Karpas-422 (cell line): ENCODE data around the gene RPL31. TPM values are rescaled to one million over a fixed set of nuclear protein-coding genes. Genes with fewer than 3 reads are reported as not detected.
"Not testable (repeated sequence)": the region's sequence is repeated elsewhere in the genome, so short reads cannot be mapped to it uniquely, and the experiment has no call there.

Experiments used
- DNase-seq: peaks from one replicate; pipeline ENCODE4 v3.0.0-alpha.2; 2015
- H2AFZ ChIP-seq: fragments of 200-600 bp; sonication (generic); 2 replicates; pipeline ENCODE4 v1.6.1; 2014; ENCODE audit warnings: antibody characterized with exemption, low read length, mixed read lengths
- H3K27ac ChIP-seq: fragments of 200-600 bp; sonication (generic); 2 replicates; pipeline ENCODE4 v1.5.1; 2014; ENCODE audit warnings: mild to moderate bottlenecking, low read length, moderate library complexity
- H3K27me3 ChIP-seq: fragments of 200-600 bp; sonication (generic); 2 replicates; pipeline ENCODE4 v1.6.1; 2014; ENCODE audit warnings: low read length, mixed read lengths
- H3K36me3 ChIP-seq: fragments of 200-600 bp; sonication (generic); 2 replicates; pipeline ENCODE4 v1.6.1; 2014; ENCODE audit warnings: low read length, mixed read lengths; ENCODE audit not compliant: insufficient read depth
- H3K4me1 ChIP-seq: fragments of 200-600 bp; sonication (generic); 2 replicates; pipeline ENCODE4 v1.6.1; 2014; ENCODE audit warnings: mild to moderate bottlenecking, low read length, mixed read lengths
- H3K4me2 ChIP-seq: fragments of 200-600 bp; sonication (generic); 2 replicates; pipeline ENCODE4 v1.6.1; 2014; ENCODE audit warnings: low read length, low read depth, mild to moderate bottlenecking; ENCODE audit not compliant: poor library complexity, severe bottlenecking
- H3K4me3 ChIP-seq: fragments of 200-600 bp; sonication (generic); 2 replicates; pipeline ENCODE4 v1.5.1; 2014; ENCODE audit warnings: mild to moderate bottlenecking, antibody characterized with exemption, low read length, mixed read lengths
- H3K79me2 ChIP-seq: fragments of 200-600 bp; sonication (generic); 2 replicates; pipeline ENCODE4 v1.6.1; 2014; ENCODE audit warnings: mild to moderate bottlenecking, low read length, mixed read lengths
- H3K9ac ChIP-seq: fragments of 200-600 bp; sonication (generic); 2 replicates; pipeline ENCODE4 v1.6.0; 2014; ENCODE audit warnings: low read length
- H3K9me2 ChIP-seq: fragments of 200-600 bp; sonication (generic), shearing (Covaris generic); replicated peaks from 2 replicates; pipeline ENCODE4 v1.6.0; 2014; ENCODE audit warnings: mild to moderate bottlenecking, low read length, moderate library complexity; ENCODE audit not compliant: insufficient read depth
- H3K9me3 ChIP-seq: fragments of 300-700, 200-600 bp; sonication (generic); 2 replicates; pipeline ENCODE4 v1.6.1; 2014; ENCODE audit warnings: low read length, mixed read lengths
- H4K20me1 ChIP-seq: fragments of 200-600 bp; sonication (generic); 2 replicates; pipeline ENCODE4 v1.6.1; 2014; ENCODE audit warnings: mild to moderate bottlenecking, antibody characterized with exemption, low read length, low read depth; ENCODE audit not compliant: insufficient read depth
- total RNA-seq: library from RNA; depleted of rRNA; stranded (reverse); fragments of >200 nt; shearing (Covaris generic); gene quantifications from 2 replicates; pipeline ENCODE4 v1.2.3, GENCODE V29; 2014; ENCODE audit warnings: low replicate concordance

Gene RPL31
- total RNA-seq, 1 experiment from 2014 or later = 1,797 TPM

DNA sequence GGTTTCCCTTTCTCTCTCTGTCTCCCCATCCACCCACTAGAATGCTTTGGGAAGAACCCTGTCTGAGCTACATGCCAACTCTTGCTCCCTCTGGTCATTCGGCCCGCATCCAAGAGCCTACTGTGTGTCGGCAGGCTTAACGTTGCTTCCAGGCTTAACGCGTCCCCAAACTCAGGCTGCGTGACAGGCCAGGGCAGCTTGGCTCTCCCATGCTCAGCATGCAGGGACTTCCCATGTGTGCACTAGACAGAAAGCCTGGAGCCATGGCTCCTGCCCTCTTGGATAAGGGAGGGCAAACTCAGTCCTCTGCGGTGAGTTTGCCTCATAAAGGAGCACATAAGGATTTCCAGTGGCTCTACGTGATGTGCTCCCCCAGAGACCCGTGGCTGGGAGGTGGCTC is 43.2 kb downstream of the RPL31 start:
- Histone ChIP-seq H3K4me2 (no peak overlapping the region), H3K9me2 (no peaks in the 10 kb centered on the region), H3K36me3 (no peaks in the 10 kb centered on the region), H2AFZ (no peak overlapping the region), H3K79me2 (no peaks in the 10 kb centered on the region), H3K27me3 (no peaks in the 10 kb centered on the region), H3K9me3 (no peaks in the 10 kb centered on the region), H3K27ac (no peak overlapping the region), H3K4me3 (no peak overlapping the region), H3K9ac (no peak overlapping the region), H4K20me1 (no peaks in the 10 kb centered on the region), H3K4me1 (no peaks in the 10 kb centered on the region)
- no peak for DNase-seq

DNA sequence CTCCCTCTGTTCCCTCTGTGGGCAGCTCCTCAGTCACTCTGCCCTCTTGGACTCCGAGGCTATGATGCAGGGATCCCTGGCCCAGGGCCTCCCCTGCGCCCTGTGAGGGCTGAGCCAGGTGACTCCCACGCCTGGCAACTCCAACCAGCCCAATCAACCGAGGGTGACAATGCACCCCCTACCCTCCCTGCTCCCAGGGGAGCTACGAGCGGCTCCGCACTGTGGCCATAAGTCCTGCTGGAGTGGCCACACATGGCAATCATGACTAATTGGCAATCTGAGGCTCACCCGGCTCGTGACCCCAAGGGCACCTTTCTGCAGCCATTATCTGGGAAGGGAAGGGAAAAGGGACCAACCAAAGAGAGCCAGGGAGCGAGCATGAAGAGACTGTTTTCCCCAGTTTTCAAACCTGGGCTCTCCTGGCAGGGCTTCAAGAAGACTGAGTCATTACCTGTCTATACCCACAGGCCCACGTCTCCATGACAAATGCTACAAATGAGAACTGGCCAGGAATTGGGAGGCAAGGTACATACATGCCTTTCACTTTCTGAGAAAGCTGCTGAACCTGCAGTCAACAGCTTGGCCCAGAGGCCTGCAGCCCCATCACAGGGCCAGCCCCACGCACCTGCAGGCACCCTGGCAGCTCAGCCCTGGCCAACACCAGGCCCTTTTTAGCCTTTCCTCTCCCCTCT is 45.1 kb downstream of the RPL31 start:
- Histone ChIP-seq H3K9me3 (no peaks in the 10 kb centered on the region), H3K27ac (no peak overlapping the region), H3K36me3 (no peaks in the 10 kb centered on the region), H3K79me2 (no peaks in the 10 kb centered on the region), H3K4me2 (no peak overlapping the region), H3K27me3 (0 out of 2 replicates have a peak, but pooled peaks cover 2% of the 10 kb centered on the region), H3K4me3 (no peak overlapping the region), H3K9ac (no peak overlapping the region), H3K4me1 (no peaks in the 10 kb centered on the region), H3K9me2 (no peaks in the 10 kb centered on the region), H4K20me1 (no peaks in the 10 kb centered on the region), H2AFZ (no peak overlapping the region)
- no peak for DNase-seq

DNA sequence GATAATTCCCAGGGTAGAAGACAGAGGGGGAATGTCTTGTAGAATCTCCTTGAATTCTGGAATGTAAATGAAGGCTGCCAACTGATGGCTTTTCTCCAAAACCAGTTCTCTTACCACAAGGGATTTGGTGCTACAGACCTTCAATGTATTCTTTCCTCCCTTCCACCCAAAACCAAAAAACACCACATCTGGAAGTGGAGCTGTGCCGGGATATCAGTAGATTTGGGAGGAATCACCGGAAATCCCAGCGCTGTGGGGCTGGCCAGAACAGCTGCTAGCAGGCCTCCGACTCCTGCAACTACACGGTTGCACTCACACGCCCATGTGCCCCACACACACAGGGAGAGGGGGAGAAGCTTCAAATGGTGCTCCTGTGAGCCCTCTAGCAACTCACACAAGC is 45.7 kb downstream of the RPL31 start:
- Histone ChIP-seq H3K9me2 (no peaks in the 10 kb centered on the region), H3K27me3 (0 out of 2 replicates have a peak, but pooled peaks cover 2% of the 10 kb centered on the region), H3K9ac (no peak overlapping the region), H4K20me1 (no peaks in the 10 kb centered on the region), H3K4me2 (no peak overlapping the region), H3K27ac (no peak overlapping the region), H3K36me3 (no peaks in the 10 kb centered on the region), H3K4me1 (no peaks in the 10 kb centered on the region), H2AFZ (no peak overlapping the region), H3K9me3 (no peaks in the 10 kb centered on the region), H3K4me3 (no peak overlapping the region), H3K79me2 (no peaks in the 10 kb centered on the region)
- no peak for DNase-seq

DNA sequence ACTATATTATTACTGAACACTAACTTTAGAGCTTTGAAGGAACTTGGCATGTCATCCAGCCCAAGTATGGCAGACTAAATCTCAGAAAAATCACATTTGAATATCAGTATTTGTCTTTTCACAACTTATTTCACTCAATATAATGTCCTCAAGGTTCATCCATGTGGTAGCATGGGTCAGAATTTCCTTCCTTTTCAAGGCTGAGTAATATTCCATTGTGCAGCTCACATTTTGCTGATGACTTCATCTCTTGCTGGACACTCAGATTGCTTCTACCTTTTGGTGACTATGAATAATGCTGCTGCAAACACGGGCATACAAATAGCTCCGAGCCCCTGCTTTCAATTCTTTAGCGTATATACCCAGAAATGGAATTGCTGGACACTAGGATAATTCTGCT is 46.7 kb downstream of the RPL31 start:
- Histone ChIP-seq H3K9me3 (no peaks in the 10 kb centered on the region), H3K79me2 (no peaks in the 10 kb centered on the region), H3K4me3 (no peak overlapping the region), H3K4me2 (no peak overlapping the region), H3K27ac (no peak overlapping the region), H3K9me2 (no peaks in the 10 kb centered on the region), H4K20me1 (no peaks in the 10 kb centered on the region), H3K4me1 (no peaks in the 10 kb centered on the region), H2AFZ (no peak overlapping the region), H3K27me3 (0 out of 2 replicates have a peak, but pooled peaks cover 2% of the 10 kb centered on the region), H3K9ac (no peak overlapping the region), H3K36me3 (no peaks in the 10 kb centered on the region)
- DNase-seq = no peak

DNA sequence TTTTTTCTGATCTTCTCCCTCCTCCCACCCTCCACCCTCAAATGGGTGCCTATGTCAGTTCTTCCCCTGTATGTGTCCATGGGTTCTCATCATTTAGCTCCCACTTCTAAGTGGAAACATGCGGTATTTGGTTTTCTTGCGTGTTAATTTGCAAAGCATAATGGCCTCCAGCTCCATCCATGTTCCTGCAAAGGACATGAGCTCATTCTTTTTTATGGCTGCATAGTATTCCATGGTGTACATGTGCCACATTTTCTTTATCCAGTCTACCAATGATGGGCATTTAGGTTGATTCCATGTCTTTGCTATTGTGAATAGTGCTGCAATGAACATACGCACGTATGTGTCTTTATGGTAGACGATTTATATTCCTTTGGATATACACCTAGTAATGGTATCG is 48.8 kb downstream of the RPL31 start:
- not testable (repeated sequence) for H3K9me2 ChIP-seq, H3K9ac ChIP-seq, H3K4me2 ChIP-seq, H3K36me3 ChIP-seq, H3K79me2 ChIP-seq, H3K9me3 ChIP-seq, H3K27ac ChIP-seq, DNase-seq, H3K27me3 ChIP-seq, H3K4me3 ChIP-seq, H2AFZ ChIP-seq, H3K4me1 ChIP-seq, H4K20me1 ChIP-seq

DNA sequence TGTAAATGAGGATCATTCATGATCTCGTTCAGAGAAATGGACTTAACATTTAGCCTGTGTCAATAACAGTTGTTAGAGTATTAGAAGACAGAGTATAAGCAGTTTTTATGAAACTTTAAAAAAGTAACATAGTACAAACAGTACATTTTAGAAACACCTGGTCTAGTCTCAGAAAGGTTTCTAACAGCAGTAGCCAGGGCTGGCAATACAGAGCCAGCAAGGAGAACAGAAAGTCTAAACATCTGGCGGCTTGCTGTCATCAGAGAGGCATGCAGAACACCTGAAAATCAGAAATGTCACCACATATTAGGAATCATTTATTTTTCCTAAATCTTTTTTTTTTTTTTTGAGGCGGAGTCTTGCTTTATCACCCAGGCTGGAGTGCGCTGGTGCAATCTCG is 50.1 kb downstream of the RPL31 start:
- H2AFZ ChIP-seq = no peak overlapping the region
- H3K9me2 ChIP-seq = no peaks in the 10 kb centered on the region

DNA sequence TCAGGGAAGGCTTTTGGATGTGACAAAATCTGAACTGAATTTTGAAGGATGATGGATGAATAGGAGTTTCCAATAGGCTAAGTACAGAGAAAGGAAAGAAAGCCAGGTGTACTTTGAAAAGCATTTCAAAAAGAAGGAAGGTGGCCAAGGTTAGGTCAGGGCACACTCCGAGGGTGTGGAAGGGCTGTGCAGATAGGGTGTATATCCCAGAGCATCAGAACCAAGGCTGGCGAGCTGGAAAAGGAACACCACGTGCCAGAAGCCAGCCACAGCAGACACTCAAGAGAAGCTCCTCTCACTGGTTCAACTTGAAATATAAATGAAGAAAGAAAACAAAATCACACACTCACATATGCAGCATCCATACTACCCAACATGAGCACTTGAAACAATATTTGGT is 51.0 kb downstream of the RPL31 start:
- H3K27ac ChIP-seq = no peak overlapping the region
- H3K9me2 ChIP-seq = no peaks in the 10 kb centered on the region
- H3K36me3 ChIP-seq = no peaks in the 10 kb centered on the region
- no peak overlapping the region for H2AFZ ChIP-seq
- no peaks in the 10 kb centered on the region for H3K79me2 ChIP-seq
- H3K4me1 ChIP-seq = no peaks in the 10 kb centered on the region
- no peak overlapping the region for H3K4me3 ChIP-seq
- no peaks in the 10 kb centered on the region for H4K20me1 ChIP-seq
- no peak overlapping the region for H3K9ac ChIP-seq
- H3K27me3 ChIP-seq = 0 out of 2 replicates have a peak, but pooled peaks cover 2% of the 10 kb centered on the region
- H3K4me2 ChIP-seq = no peak overlapping the region
- no peaks in the 10 kb centered on the region for H3K9me3 ChIP-seq
- no peak for DNase-seq

More for the DNA sequence above, 50.1 kb downstream of the RPL31 start:
- H3K4me2 ChIP-seq = no peak overlapping the region
- no peak for DNase-seq
- H3K27ac ChIP-seq = no peak overlapping the region
- H4K20me1 ChIP-seq = no peaks in the 10 kb centered on the region
- H3K9me3 ChIP-seq = no peaks in the 10 kb centered on the region
- no peak overlapping the region for H3K4me3 ChIP-seq
- no peaks in the 10 kb centered on the region for H3K4me1 ChIP-seq
- no peaks in the 10 kb centered on the region for H3K79me2 ChIP-seq
- H3K27me3 ChIP-seq = 0 out of 2 replicates have a peak, but pooled peaks cover 2% of the 10 kb centered on the region
- H3K9ac ChIP-seq = no peak overlapping the region
- H3K36me3 ChIP-seq = no peaks in the 10 kb centered on the region
